ENCODE results near the gene MTAP.
"Not testable (repeated sequence)": the region's sequence is repeated elsewhere in the genome, so short reads cannot be mapped to it uniquely, and the experiment has no call there.

The MTAP gene

GRCh38 chr9:21919377-21920362 lies 117.2 kb downstream of the MTAP start:
- DNase-seq (ENCODE audit: low read depth in 2 of 2), result no peak

DNA sequence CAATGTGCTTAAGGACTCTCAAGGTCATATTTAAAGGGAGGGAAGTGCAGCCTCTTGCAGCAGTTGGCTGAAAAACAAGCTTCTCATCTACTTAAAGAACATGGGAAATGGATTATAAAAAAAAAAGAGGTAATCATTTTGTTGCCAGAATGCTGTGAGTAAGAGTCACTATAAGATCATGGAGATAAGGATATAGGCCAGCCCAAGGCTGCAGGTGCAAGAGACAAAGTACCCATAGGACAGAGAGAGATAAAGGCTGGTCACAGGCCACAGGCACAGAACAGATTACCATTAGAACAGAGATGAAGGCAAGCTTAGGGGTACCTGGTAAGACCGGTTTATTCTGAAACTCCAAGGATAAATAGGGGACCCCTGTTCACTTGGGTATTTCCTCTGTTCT lies 121.3 kb downstream of the MTAP start:
- DNase-seq (ENCODE audit: low read depth in 2 of 2), result no peak

GRCh38 chr9:21927752-21928151 lies 125.3 kb downstream of the MTAP start:
- DNase-seq (ENCODE audit: low read depth in 2 of 2), result no peak

GRCh38 chr9:21931428-21931827 lies 129.0 kb downstream of the MTAP start:
- no peak for DNase-seq (ENCODE audit: low read depth in 2 of 2)

DNA sequence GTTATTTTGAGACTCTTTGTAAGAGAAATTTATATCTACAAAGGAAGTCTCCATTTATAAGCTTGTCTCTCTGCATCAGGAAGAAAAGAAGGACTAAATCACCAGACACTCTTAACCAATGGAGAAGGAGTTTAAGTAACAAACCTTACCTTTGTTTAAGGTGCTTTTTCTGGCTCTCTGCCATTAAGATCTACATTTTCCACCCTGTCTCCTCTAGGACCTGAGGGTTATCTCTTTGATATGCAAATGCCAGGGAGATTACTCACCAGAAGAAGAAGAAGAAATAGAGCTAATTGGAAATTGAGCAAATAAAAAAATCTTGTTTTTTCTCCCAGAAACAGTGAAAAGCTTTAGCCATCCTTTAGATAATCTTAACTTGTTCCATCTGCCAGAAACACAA lies 130.8 kb downstream of the MTAP start:
- DNase-seq (ENCODE audit: low read depth in 2 of 2), result no peak

GRCh38 chr9:21933865-21934264 lies 131.4 kb downstream of the MTAP start:
- no peak for DNase-seq (ENCODE audit: low read depth in 2 of 2)

DNA sequence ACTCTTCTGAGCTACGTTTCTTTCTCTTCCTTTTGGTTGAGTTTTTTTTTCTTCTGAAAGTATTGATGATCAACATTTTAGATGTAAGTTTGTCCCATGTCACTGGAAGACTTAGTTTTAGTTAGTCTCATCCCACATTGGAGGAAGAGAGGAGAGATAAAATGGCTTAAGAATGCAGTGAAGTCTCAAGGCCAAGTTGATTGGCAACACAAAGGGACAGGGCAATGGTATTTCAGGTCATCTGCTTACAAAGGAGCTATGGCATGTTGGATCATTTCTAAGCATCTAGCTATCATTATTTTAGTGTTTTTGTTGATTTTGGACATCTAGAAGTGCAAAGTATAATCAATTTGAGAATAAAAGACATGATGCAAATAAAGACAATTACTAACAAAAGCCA lies 133.2 kb downstream of the MTAP start:
- DNase-seq (ENCODE audit: low read depth in 2 of 2), result no peak

- no peak for DNase-seq (ENCODE audit: low read depth in 2 of 2)
Observed at GRCh38 chr9:21936161-21936560, 133.7 kb downstream of the MTAP start.

GRCh38 chr9:21941337-21941995 lies 139.0 kb downstream of the MTAP start:
- DNase-seq (ENCODE audit: low read depth in 2 of 2), result no peak

GRCh38 chr9:21943464-21943863 lies 141.0 kb downstream of the MTAP start:
- DNase-seq (ENCODE audit: low read depth in 2 of 2), result no peak

- DNase-seq (ENCODE audit: low read depth in 2 of 2), result no peak
Observed at GRCh38 chr9:21945606-21946005, 143.2 kb downstream of the MTAP start.

GRCh38 chr9:21958833-21959232 lies 156.4 kb downstream of the MTAP start:
- no peak for DNase-seq (ENCODE audit: low read depth in 2 of 2)

- not testable (repeated sequence) for DNase-seq (ENCODE audit: low read depth in 2 of 2)
Observed at GRCh38 chr9:21959268-21959667, 156.8 kb downstream of the MTAP start.

- no peak for DNase-seq (ENCODE audit: low read depth in 2 of 2)
Observed at GRCh38 chr9:21961569-21961968, 159.1 kb downstream of the MTAP start.

GRCh38 chr9:21964925-21965385 lies 162.5 kb downstream of the MTAP start:
- peak; percentile 42 to 46 for DNase-seq (ENCODE audit: low read depth in 2 of 2)

DNA sequence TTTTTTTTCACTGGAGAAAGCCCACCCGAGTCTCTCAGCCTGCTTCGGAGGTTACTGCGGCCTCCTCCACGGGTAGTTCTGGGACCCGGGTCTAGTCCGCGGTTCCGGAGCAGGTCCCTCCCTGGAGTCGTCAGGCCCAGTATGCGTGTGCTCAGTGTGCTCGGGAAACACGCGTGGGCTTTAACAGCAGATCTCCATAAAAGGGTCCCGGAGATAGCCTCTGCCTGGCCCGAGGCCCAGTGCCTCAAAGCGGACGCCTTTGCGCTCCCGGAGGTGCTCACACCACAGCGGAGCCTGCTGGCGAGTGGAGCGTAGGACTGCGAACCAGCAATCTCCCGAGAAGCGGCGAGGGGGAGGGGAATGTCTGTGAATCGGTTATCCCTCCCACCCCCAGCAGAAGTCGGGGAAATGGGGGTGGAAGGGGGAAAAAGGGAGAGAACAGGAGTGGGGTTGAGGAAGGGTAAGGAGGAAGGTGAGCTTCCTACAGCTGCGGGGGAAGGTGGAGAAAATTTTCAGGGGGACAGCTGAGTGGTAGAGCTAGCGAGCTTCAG lies 163.0 kb downstream of the MTAP start:
- peak; percentile 32 for DNase-seq (ENCODE audit: low read depth in 2 of 2)

DNA sequence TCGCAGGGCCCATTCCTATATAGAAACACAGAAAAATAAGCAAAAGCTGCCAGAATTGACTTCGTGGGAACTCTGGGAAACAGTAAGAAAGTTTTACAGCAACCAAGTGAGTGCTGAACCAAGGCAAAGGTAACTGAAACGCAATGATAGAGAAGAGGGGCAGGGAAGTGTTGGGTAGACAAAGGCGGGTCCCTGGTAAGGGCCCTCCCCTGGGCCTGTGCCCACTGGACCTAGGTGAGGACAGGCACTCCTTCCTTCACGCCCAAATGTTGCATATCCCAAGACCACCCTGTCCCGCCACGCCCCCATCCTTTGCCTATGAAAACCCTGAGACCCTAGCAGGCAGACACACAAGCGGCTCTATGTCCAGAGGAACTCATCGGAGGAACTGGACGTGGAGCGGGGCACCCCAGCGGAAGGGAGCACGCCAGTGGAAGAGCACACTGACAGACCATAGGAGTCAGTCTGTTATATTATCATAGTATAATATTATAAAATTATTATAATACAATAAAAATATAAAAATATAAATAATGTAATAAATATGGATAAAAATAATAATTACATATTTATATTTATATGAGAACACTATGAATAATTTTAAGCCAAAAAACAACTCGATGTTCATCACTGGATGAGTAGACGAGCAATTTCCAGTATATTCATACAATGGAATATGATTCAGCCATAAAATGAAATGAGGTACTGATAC lies 163.9 kb downstream of the MTAP start:
- DNase-seq (ENCODE audit: low read depth in 2 of 2), result no peak

- no peak for DNase-seq (ENCODE audit: low read depth in 2 of 2)
Observed at GRCh38 chr9:21967169-21967568, 164.7 kb downstream of the MTAP start.

DNA sequence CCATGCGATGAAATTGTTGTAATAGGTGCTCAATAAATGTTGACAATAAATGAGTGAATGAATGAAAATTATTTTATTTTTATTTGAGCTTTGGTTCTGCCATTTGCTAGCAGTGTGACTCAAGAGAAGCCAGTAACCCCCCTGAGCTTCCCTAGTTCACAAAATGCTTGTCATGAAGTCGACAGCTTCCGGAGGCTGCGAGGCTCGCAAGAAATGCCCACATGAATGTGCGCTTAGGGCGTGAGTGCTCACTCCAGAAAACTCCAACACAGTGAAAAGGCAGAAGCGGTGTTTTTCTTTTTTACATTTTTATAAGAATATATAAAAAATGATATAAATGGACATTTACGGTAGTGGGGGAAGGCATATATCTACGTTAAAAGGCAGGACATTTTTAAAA lies 165.3 kb downstream of the MTAP start:
- no peak for DNase-seq (ENCODE audit: low read depth in 2 of 2)

- DNase-seq (ENCODE audit: low read depth in 2 of 2), result no peak
Observed at GRCh38 chr9:21968331-21969010, 166.0 kb downstream of the MTAP start.

Data from stimulated activated CD8-positive, alpha-beta memory T cell treated with anti-CD3 and anti-CD28 coated beads, Interleukin-2, amount 100 ng/mL, for 48 hours (primary cell).